SK-N-SH treated with all-trans-retinoic acid at 6 μM for 48 hours (cell line): ENCODE results near the gene MARS1.

Source experiments
- ATAC-seq: fragments of 200-7000 bp; cut with Tn5 transposase; 3 replicates; pipeline ENCODE4 v1.9.1; 2020; ENCODE audit warnings: mild to moderate bottlenecking, moderate library complexity
- ARNTL ChIP-seq: fragments of 450-650 bp; formaldehyde crosslinking; IDR thresholded peaks from 2 replicates; pipeline ENCODE4 v1.5.0; 2020; ENCODE audit warnings: low read depth, mild to moderate bottlenecking, moderate library complexity, borderline replicate concordance
- BACH2 ChIP-seq: fragments of 250-450 bp; sonication (Bioruptor Pico); IDR thresholded peaks from 2 replicates; pipeline ENCODE4 v1.9.0; 2021; ENCODE audit warnings: mild to moderate bottlenecking, borderline replicate concordance
- CREB5 ChIP-seq: fragments of 250-450 bp; sonication (Bioruptor Pico); IDR thresholded peaks from 2 replicates; pipeline ENCODE4 v1.5.1; 2020; ENCODE audit warnings: low read depth, mild to moderate bottlenecking, moderate library complexity
- CSDC2 ChIP-seq: fragments of 250-450 bp; sonication (Bioruptor Pico); IDR thresholded peaks from 2 replicates; pipeline ENCODE4 v1.5.0; 2020; ENCODE audit warnings: mild to moderate bottlenecking, moderate library complexity
- CSRNP3 ChIP-seq: fragments of 250-450 bp; sonication (Bioruptor Pico); IDR thresholded peaks from 2 replicates; pipeline ENCODE4 v1.5.1; 2021; ENCODE audit warnings: mild to moderate bottlenecking, moderate library complexity
- ESRRG ChIP-seq: fragments of 250-450 bp; sonication (Bioruptor Pico); IDR thresholded peaks from 2 replicates; pipeline ENCODE4 v1.6.1; 2021; ENCODE audit warnings: mild to moderate bottlenecking
- GLIS3 ChIP-seq: fragments of 250-450 bp; sonication (Bioruptor Pico); IDR thresholded peaks from 2 replicates; pipeline ENCODE4 v1.5.0; 2020; ENCODE audit warnings: mild to moderate bottlenecking, moderate library complexity
- ISL1 ChIP-seq: fragments of 250-450 bp; sonication (Bioruptor Pico); IDR thresholded peaks from 2 replicates; pipeline ENCODE4 v2.1.2; 2022; ENCODE audit warnings: mild to moderate bottlenecking, moderate library complexity
- OSR1 ChIP-seq: fragments of 250-450 bp; sonication (Bioruptor Pico); IDR thresholded peaks from 2 replicates; pipeline ENCODE4 v1.8.0; 2022; ENCODE audit warnings: moderate library complexity, mild to moderate bottlenecking, inconsistent platforms
- PATZ1 ChIP-seq: fragments of 250-450 bp; sonication (Bioruptor Pico); IDR thresholded peaks from 2 replicates; pipeline ENCODE4 v1.8.0; 2020; ENCODE audit warnings: mild to moderate bottlenecking, moderate library complexity, borderline replicate concordance
- POU6F1 ChIP-seq: fragments of 250-450 bp; sonication (Bioruptor Pico); IDR thresholded peaks from 2 replicates; pipeline ENCODE4 v1.8.0; 2021; ENCODE audit warnings: low read depth, mild to moderate bottlenecking, moderate library complexity, borderline replicate concordance
- PPARA ChIP-seq: fragments of 250-450 bp; sonication (Bioruptor Pico); IDR thresholded peaks from 2 replicates; pipeline ENCODE4 v1.5.0; 2020; ENCODE audit warnings: mild to moderate bottlenecking, borderline replicate concordance
- RARB ChIP-seq: fragments of 250-450 bp; sonication (Bioruptor Pico); IDR thresholded peaks from 2 replicates; pipeline ENCODE4 v1.8.0; 2021; ENCODE audit warnings: mild to moderate bottlenecking, moderate library complexity
- SNAI2 ChIP-seq: fragments of 250-450 bp; sonication (Bioruptor Pico); IDR thresholded peaks from 2 replicates; pipeline ENCODE4 v1.5.0; 2020; ENCODE audit warnings: mild to moderate bottlenecking, moderate library complexity
- TCF4 ChIP-seq: fragments of 250-450 bp; sonication (Bioruptor Pico); IDR thresholded peaks from 2 replicates; pipeline ENCODE4 v1.8.0; 2021; ENCODE audit warnings: mild to moderate bottlenecking, moderate library complexity, borderline replicate concordance
- TOX ChIP-seq: fragments of 250-450 bp; sonication (Bioruptor Pico); IDR thresholded peaks from 2 replicates; pipeline ENCODE4 v1.8.0; 2021; ENCODE audit warnings: mild to moderate bottlenecking, moderate library complexity, borderline replicate concordance
- TSHZ2 ChIP-seq: fragments of 250-450 bp; sonication (Bioruptor Pico); IDR thresholded peaks from 2 replicates; pipeline ENCODE4 v1.5.0; 2020; ENCODE audit warnings: mild to moderate bottlenecking, moderate library complexity
- ZC3H10 ChIP-seq: fragments of 250-450 bp; sonication (Bioruptor Pico); IDR thresholded peaks from 2 replicates; pipeline ENCODE4 v1.5.1; 2021; ENCODE audit warnings: mild to moderate bottlenecking, moderate library complexity
- ZFP3 ChIP-seq: fragments of 250-450 bp; sonication (Bioruptor Pico); IDR thresholded peaks from 2 replicates; pipeline ENCODE4 v1.5.0; 2020; ENCODE audit warnings: mild to moderate bottlenecking, moderate library complexity
- ZFP30 ChIP-seq: fragments of 450-650 bp; formaldehyde crosslinking; IDR thresholded peaks from 2 replicates; pipeline ENCODE4 v1.5.0; 2022; ENCODE audit warnings: mild to moderate bottlenecking, moderate library complexity
- ZNF565 ChIP-seq: fragments of 450-650 bp; formaldehyde crosslinking; conservative IDR thresholded peaks from 2 replicates; pipeline ENCODE4 v1.5.0; 2020; ENCODE audit warnings: low read depth, mild to moderate bottlenecking, moderate library complexity
- ZNF70 ChIP-seq: fragments of 450-650 bp; formaldehyde crosslinking; IDR thresholded peaks from 2 replicates; pipeline ENCODE4 v1.5.0; 2020; ENCODE audit warnings: mild to moderate bottlenecking, moderate library complexity
- ZNF8 ChIP-seq: fragments of 450-650 bp; formaldehyde crosslinking; IDR thresholded peaks from 2 replicates; pipeline ENCODE4 v1.5.0; 2020; ENCODE audit warnings: mild to moderate bottlenecking, moderate library complexity

Gene MARS1

GRCh38 chr12:57539134-57539768 is 51.4 kb downstream of the MARS1 start:
- TF ChIP-seq BACH2 (CRISPR knock-in tag) = no peak
- no peak for TF ChIP-seq PATZ1 (CRISPR knock-in tag)
- TF ChIP-seq OSR1 (CRISPR knock-in tag) = no peak
- TF ChIP-seq ISL1 = no peak
- TF ChIP-seq POU6F1 (CRISPR knock-in tag) = no peak
- ATAC-seq = no peak

- no peak for TF ChIP-seq SNAI2 (CRISPR knock-in tag)
- TF ChIP-seq BACH2 (CRISPR knock-in tag) = no peak
- no peak for TF ChIP-seq TSHZ2 (CRISPR knock-in tag)
- TF ChIP-seq ZC3H10 = no peak
- TF ChIP-seq TOX (CRISPR knock-in tag) = no peak
- no peak for TF ChIP-seq GLIS3 (CRISPR knock-in tag)
- TF ChIP-seq ZNF70 (CRISPR knock-in tag) = no peak
- TF ChIP-seq ZFP3 (CRISPR knock-in tag) = no peak
- no peak for TF ChIP-seq ESRRG
- no peak for TF ChIP-seq OSR1 (CRISPR knock-in tag)
- no peak for TF ChIP-seq RARB (CRISPR knock-in tag)
- no peak for TF ChIP-seq ZNF565 (CRISPR knock-in tag)
- TF ChIP-seq TCF4 (CRISPR knock-in tag) = no peak
- TF ChIP-seq CSRNP3 (CRISPR knock-in tag) = no peak
- TF ChIP-seq ZFP30 (CRISPR knock-in tag) = no peak
- TF ChIP-seq PPARA (CRISPR knock-in tag) = no peak
- no peak for TF ChIP-seq POU6F1 (CRISPR knock-in tag)
- TF ChIP-seq CSDC2 (CRISPR knock-in tag) = no peak
- no peak for TF ChIP-seq ARNTL (CRISPR knock-in tag)
- no peak; the same call in 1 of the 3 replicates for ATAC-seq
Observed at GRCh38 chr12:57541001-57541400, 53.1 kb downstream of the MARS1 start.

GRCh38 chr12:57541717-57542116 is 53.8 kb downstream of the MARS1 start:
- ATAC-seq = no peak
- no peak for TF ChIP-seq SNAI2 (CRISPR knock-in tag)
- TF ChIP-seq ISL1 = no peak
- TF ChIP-seq CREB5 (CRISPR knock-in tag) = no peak
- no peak for TF ChIP-seq TSHZ2 (CRISPR knock-in tag)
- TF ChIP-seq ZNF8 (CRISPR knock-in tag) = no peak
- no peak for TF ChIP-seq ZC3H10
- no peak for TF ChIP-seq ZFP30 (CRISPR knock-in tag)
- TF ChIP-seq POU6F1 (CRISPR knock-in tag) = no peak
